GM19372 (cell line): Measurements from ENCODE around the gene ARF1.

Experiments used
- ATAC-seq: cut with Tn5 transposase; IDR thresholded peaks from one replicate; pipeline ENCODE4 v1.9.1; 2021; ENCODE audit warnings: mild to moderate bottlenecking, low read depth, moderate library complexity; ENCODE audit not compliant: unreplicated experiment

Gene ARF1

DNA sequence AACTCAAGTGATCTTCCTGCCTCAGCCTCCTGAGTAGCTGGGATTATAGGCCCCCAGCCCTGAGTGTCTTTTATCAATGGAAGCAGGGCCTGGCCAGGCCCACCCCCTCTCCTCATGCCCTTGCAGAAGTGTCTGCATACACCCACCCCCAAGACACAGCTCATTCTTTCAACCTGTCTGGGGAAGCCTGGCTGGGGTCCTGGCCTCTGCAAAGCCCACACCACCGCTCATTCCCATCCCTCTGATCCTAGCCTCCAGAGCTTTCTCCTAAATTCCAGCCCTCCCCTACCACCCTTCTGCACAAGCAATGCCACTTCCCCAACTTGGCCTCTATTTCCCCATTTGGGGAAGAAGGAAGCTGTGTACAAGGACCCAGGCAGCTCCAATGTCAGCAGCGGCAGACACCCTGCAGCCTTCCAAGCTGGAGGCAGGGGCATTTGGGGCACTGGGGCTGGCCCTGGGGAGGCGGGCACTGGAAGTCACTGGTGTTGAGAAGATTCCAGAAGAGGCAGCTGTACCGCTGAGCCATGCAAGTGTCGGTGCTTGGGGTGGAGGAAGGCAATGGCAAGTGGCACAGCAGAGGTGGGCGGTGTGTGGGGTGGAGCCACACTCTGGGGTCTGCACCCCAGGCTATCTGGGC, 33.7 kb upstream of the ARF1 start:
- ATAC-seq: no peak

GRCh38 chr1:228050571-228051231, 31.8 kb upstream of the ARF1 start:
- ATAC-seq: no peak

GRCh38 chr1:228058172-228058948, 24.1 kb upstream of the ARF1 start:
- no peak for ATAC-seq

- ATAC-seq: peak; percentile 41
These were observed 23.4 kb upstream of the ARF1 start for GRCh38 chr1:228058949-228059633.

GRCh38 chr1:228059634-228060457, 22.7 kb upstream of the ARF1 start:
- ATAC-seq: peak; percentile 48

GRCh38 chr1:228060458-228061190, 21.9 kb upstream of the ARF1 start:
- no peak for ATAC-seq

GRCh38 chr1:228061411-228062084, 21.0 kb upstream of the ARF1 start:
- no peak for ATAC-seq

GRCh38 chr1:228062085-228062791, 20.3 kb upstream of the ARF1 start:
- no peak for ATAC-seq

DNA sequence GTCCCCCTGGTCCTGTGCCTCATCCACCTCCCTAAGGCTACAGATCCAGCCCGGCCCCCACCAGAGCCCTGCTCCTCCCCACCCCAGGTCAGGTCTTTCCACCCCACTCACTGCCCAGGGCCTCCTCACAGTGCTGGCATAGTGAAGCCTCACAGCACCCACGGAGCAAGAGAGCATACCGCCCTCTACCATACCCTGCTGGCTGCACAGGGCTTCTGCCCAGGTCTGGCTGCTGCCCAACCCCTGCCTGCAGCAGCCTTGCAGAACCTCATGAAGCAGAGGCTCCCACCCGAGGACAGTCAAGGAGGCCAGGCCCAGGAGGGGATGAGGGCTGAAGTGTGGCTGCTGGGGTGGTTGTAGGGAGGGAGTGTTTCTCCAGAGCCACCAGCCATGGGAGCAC, 19.7 kb upstream of the ARF1 start:
- ATAC-seq: no peak

GRCh38 chr1:228063251-228064191, 19.0 kb upstream of the ARF1 start:
- no peak for ATAC-seq

DNA sequence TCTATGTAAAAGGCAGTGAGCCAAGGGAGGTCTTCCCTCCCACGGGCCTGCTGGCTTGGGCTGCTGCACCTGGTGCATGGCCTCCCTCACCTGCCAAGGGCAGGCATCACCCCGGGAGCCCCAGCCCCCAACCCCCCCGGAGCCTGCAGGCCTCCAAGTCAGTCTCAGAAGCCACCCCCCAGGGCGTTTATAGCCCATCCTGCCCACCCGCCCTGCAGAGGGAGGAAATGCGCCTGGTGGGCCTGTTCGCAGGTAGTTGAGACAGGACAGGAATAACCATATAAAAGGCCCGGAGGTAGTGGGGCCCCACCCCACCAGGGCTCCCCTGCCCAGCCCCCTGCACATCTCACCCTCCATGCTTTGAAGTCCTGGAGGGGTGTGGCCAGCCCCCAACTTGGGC, 18.2 kb upstream of the ARF1 start:
- no peak for ATAC-seq

DNA sequence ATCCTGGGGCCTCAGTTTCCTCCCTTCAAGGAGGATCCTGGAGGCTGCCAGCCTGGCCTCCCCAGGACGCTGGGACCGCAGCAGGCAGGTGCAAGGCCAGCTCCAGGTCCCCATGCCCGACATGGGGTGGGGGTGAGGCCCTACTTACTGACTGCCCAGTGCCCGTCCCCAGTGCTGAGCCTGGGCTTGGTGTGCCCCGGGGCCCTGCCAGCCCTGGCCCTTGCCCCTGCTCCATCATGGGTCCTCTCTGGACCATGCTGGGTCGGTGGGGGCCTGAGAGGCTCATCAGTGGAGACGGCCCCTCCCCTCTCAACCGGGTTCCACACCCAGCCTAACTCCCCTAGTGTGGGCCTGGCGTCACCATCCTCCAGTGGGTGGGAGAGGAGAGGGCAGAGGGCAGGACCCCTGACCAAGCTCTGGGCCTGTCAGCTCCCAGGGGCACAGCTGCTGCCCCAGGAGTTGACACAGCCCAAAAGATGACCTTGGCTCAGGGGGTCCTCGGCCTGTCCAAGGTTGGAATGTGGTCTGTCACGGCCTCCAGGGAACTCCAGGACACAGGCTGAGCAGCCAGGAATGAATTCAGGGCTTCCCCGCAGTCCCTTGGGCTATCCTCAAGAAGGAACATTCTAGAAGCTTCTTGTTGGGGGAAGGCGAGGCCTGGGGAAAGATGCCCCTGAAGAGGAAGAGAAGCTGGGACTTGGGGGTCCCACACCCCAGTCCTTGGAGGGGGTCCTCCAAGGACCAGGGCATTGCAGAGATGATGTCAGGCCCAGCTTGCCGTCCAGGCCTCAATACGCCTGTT, 17.6 kb upstream of the ARF1 start:
- ATAC-seq: no peak

- no peak for ATAC-seq
These were observed 16.8 kb upstream of the ARF1 start for GRCh38 chr1:228065543-228066347.

GRCh38 chr1:228066416-228066815, 16.1 kb upstream of the ARF1 start:
- no peak for ATAC-seq

DNA sequence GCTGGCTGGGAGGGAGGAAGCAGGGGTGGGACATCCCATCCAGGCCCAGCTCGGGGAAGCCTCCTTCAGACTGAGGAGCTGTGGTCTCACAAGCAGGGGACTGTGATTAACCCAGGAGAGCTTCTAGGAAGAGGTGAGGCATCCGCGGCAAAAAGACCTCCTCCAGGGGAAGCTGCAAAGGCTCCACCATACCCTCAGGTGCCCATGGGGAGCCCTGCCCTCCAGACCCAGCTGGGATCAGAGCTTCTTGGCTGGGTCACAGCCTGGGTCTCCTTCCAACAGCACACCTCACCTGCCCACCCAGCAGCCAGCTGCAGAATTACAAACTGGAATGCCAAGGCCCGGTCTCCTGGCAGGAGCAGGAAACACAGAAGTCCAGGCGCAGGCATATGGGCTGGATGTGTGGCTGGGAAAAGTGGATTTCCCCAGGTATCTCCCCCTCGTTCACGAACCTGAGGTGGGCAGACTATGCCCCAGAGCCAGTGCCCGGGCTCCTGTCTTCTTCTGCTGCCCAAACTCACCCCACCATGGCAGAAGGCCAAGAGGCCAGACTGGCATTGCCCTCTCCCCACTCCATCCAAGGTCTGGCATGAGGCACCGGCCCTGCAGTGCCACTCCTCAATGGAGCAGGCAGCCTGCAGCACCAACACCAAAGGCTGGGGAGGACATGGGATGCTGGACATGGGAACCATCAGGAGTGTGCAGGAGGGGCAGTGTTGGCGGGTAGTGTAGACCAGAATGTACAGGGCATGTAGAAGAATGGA, 15.4 kb upstream of the ARF1 start:
- no peak for ATAC-seq
